HL-60/S4 treated with phorbol 12-myristate 13-acetate at 8.2 ng/mL for 4 days and 3 days (cell line): ENCODE results near the gene RNU6-9.

ENCODE experiments used
- in situ Hi-C: fragments of 300-500 bp; cut with MboI; formaldehyde crosslinking; loops from 2 replicates; pipeline ENCODE4 v1.15.0; 2022; ENCODE audit warnings: low sequenced_read_pairs

RNU6-9 gene

GRCh38 chr19:861141-861755 is 32.0 kb upstream of the RNU6-9 start:
- in situ Hi-C loops: loop anchor here (25.0 kb wide), 1 partner anchor 126 kb away; the partner anchor contains the start of gene WDR18

GRCh38 chr19:861756-862580 is 31.3 kb upstream of the RNU6-9 start:
- in situ Hi-C loops: loop anchor here (25.0 kb wide), 1 partner anchor 125 kb away; the partner anchor contains the start of gene WDR18

GRCh38 chr19:862581-863314 is 30.5 kb upstream of the RNU6-9 start:
- in situ Hi-C loops: loop anchor here (25.0 kb wide), 1 partner anchor 125 kb away; the partner anchor contains the start of gene WDR18

- in situ Hi-C loops: loop anchor here (25.0 kb wide), 1 partner anchor 124 kb away; the partner anchor contains the start of gene WDR18
These were observed 30.0 kb upstream of the RNU6-9 start for GRCh38 chr19:863315-863620.

GRCh38 chr19:866769-867300 is 26.4 kb upstream of the RNU6-9 start:
- in situ Hi-C loops: loop anchor here (25.0 kb wide), 1 partner anchor 120 kb away; the partner anchor contains the start of gene WDR18

- in situ Hi-C loops: loop anchor here (25.0 kb wide), 1 partner anchor 120 kb away; the partner anchor contains the start of gene WDR18
These were observed 25.9 kb upstream of the RNU6-9 start for GRCh38 chr19:867301-867793.

GRCh38 chr19:867855-868457 is 25.3 kb upstream of the RNU6-9 start:
- in situ Hi-C loops: loop anchor here (25.0 kb wide), 1 partner anchor 119 kb away; the partner anchor contains the start of gene WDR18

- in situ Hi-C loops: loop anchor here (25.0 kb wide), 1 partner anchor 119 kb away; the partner anchor contains the start of gene WDR18
These were observed 24.6 kb upstream of the RNU6-9 start for GRCh38 chr19:868458-869244.

GRCh38 chr19:869245-870177 is 23.8 kb upstream of the RNU6-9 start:
- in situ Hi-C loops: loop anchor here (25.0 kb wide), 1 partner anchor 118 kb away; the partner anchor contains the start of gene WDR18

- in situ Hi-C loops: loop anchor here (25.0 kb wide), 1 partner anchor 117 kb away; the partner anchor contains the start of gene WDR18
These were observed 23.0 kb upstream of the RNU6-9 start for GRCh38 chr19:870314-870713.

- in situ Hi-C loops: loop anchor here (25.0 kb wide), 1 partner anchor 116 kb away; the partner anchor contains the start of gene WDR18
These were observed 22.3 kb upstream of the RNU6-9 start for GRCh38 chr19:870963-871401.

GRCh38 chr19:871446-872265 is 21.6 kb upstream of the RNU6-9 start:
- in situ Hi-C loops: loop anchor here (25.0 kb wide), 1 partner anchor 116 kb away; the partner anchor contains the start of gene WDR18

- in situ Hi-C loops: loop anchor here (25.0 kb wide), 1 partner anchor 115 kb away; the partner anchor contains the start of gene WDR18
These were observed 20.9 kb upstream of the RNU6-9 start for GRCh38 chr19:872266-872951.

- in situ Hi-C loops: loop anchor here (25.0 kb wide), 1 partner anchor 114 kb away; the partner anchor contains the start of gene WDR18
These were observed 20.2 kb upstream of the RNU6-9 start for GRCh38 chr19:873084-873483.

GRCh38 chr19:873561-874041 is 19.7 kb upstream of the RNU6-9 start:
- in situ Hi-C loops: loop anchor here (25.0 kb wide), 1 partner anchor 114 kb away; the partner anchor contains the start of gene WDR18

- in situ Hi-C loops: no loop called here
These were observed 17.9 kb upstream of the RNU6-9 start for GRCh38 chr19:875265-875879.
